Measurements from ENCODE around the gene ABCG5.

ABCG5 gene

DNA sequence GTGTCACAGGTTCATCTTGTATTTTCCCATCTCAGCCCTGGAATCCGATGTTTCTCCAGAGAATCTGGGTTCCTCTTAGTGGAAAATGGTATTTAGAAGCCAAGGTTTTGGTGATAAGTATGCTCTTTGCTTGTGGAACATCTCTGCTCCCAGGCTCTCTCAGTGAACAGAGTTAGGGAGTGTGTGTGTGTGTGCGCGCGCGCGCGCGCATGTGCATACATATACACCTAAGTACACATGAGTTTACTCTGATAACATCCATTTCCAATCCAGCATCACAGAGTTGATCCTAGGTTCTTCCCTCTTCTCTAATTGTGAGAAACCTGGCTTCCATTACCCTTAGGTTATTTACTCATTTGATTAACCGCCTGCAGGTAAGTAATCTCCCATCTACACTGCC, 41.8 kb upstream of the ABCG5 start:
- TF ChIP-seq FOXK2 (IDR thresholded peaks at IDR 0.05): no peak
- no peak for TF ChIP-seq BHLHE40 (IDR thresholded peaks at IDR 0.05; ENCODE audit: borderline replicate concordance)
- TF ChIP-seq ELF4 (IDR thresholded peaks at IDR 0.05): no peak
- no peak for TF ChIP-seq SP1 (IDR thresholded peaks at IDR 0.05)
- TF ChIP-seq FOXM1 (IDR thresholded peaks at IDR 0.05; ENCODE audit: borderline replicate concordance): no peak
- TF ChIP-seq, protein P1, sequence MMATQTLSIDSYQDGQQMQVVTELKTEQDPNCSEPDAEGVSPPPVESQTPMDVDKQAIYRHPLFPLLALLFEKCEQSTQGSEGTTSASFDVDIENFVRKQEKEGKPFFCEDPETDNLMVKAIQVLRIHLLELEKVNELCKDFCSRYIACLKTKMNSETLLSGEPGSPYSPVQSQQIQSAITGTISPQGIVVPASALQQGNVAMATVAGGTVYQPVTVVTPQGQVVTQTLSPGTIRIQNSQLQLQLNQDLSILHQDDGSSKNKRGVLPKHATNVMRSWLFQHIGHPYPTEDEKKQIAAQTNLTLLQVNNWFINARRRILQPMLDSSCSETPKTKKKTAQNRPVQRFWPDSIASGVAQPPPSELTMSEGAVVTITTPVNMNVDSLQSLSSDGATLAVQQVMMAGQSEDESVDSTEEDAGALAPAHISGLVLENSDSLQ (IDR thresholded peaks at IDR 0.05): no peak
- TF ChIP-seq FOXA1 (IDR thresholded peaks at IDR 0.05): no peak
- TF ChIP-seq HDGF (IDR thresholded peaks at IDR 0.05; ENCODE audit: borderline replicate concordance): no peak
- TF ChIP-seq CTBP1 (IDR thresholded peaks at IDR 0.05; ENCODE audit: borderline replicate concordance): no peak
- no peak for TF ChIP-seq LEF1 (IDR thresholded peaks at IDR 0.05; ENCODE audit: borderline replicate concordance)
- CTCF ChIA-PET: no interaction called here
- POLR2A ChIA-PET: no interaction called here
- DNase-seq (ENCODE audit: extremely low spot score): no peak

DNA sequence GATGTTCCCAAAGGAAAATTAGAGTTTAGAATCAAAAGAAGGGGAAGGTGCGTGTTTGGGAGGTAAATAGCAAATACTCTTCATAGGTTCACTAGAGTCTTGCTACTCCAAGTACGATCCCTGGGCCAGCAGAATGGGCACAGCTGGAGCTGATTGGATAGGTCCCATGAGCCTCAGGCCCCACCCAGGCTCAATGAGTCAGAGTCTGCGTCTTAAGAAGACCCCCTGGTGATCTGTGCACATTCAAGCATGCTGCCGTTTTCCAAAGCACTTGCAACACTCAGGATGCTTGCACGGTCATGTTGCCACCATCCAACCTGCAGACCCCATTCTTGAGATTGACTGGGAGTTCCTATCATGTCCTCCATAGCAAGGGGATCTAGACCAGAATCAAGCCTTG, 40.6 kb upstream of the ABCG5 start:
- ChIA-PET POLR2A (no interaction called here), CTCF (no interaction called here)
- DNase-seq (ENCODE audit: extremely low spot score): no peak
- TF ChIP-seq LEF1 (IDR thresholded peaks at IDR 0.05; ENCODE audit: borderline replicate concordance) (no peak), FOXM1 (IDR thresholded peaks at IDR 0.05; ENCODE audit: borderline replicate concordance) (no peak), FOXA1 (IDR thresholded peaks at IDR 0.05) (no peak), FOXK2 (IDR thresholded peaks at IDR 0.05) (no peak)

DNA sequence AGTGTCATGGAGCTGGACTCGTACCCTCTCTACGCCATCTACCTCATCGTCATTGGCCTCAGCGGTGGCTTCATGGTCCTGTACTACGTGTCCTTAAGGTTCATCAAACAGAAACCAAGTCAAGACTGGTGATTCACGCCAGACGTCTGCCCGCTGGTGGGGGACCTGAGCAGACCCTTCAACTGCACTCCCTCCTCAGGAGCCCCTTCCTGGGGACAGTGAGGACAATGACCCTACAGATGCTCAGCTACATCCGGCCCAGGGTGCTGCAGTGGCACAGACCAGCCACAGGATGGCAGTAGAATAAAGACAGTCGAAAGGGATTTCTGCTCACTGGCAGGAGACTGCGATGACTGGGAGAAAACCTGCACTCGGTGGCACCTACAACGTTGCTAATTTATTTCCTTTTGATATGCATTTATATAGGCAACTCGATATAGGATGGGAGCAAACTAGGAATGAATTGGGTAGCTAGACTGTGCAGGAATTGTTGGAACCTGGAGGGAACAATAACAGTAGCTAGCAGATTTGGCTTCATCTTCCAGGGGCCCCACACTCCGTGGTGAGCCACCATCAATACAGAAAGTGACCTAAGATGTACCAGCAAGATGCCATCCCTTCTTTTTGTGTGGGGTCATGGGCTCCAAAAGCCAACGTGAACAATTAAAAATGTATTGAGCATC, 39.3 kb upstream of the ABCG5 start:
- POLR2A ChIA-PET: no interaction called here
- peak; percentile 84 for DNase-seq (ENCODE audit: extremely low spot score)
- CTCF ChIA-PET: interaction anchor here (0.6 to 1.2 kb wide), 8 partner anchors 13 to 963 kb away, joined by 3 to 4 read pairs (median 3); no protein-coding TSS in a partner anchor
- no peak for TF ChIP-seq BHLHE40 (IDR thresholded peaks at IDR 0.05; ENCODE audit: borderline replicate concordance)

DNA sequence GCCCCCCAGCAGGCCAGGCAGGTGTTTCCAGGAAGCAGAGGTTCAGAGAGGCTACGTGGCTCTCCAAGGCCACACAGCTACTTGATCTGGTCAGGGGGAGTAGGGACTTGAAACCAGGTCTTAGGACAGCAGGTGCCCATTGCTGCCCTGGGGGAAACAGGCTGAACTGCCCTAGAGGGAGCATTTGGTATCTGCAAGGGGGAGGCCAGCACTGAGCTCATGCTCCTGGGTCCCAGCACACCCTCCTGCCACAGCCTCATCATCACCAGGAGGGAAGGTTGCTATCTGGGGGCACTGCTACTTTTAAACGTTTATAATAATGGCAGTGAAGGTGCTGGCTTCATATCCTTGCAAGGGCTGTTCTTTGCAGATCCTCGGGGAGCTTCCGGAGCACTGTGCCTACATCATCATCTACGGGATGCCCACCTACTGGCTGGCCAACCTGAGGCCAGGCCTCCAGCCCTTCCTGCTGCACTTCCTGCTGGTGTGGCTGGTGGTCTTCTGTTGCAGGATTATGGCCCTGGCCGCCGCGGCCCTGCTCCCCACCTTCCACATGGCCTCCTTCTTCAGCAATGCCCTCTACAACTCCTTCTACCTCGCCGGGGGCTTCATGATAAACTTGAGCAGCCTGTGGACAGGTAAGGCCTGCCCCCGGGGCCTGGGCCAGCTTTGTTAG, 36.3 kb upstream of the ABCG5 start:
- TF ChIP-seq TARDBP (IDR thresholded peaks at IDR 0.05) (no peak), L3MBTL2 (conservative IDR thresholded peaks at IDR 0.05) (no peak), FOXK2 (IDR thresholded peaks at IDR 0.05) (no peak), ZNF384 (IDR thresholded peaks at IDR 0.05) (no peak), ELF4 (IDR thresholded peaks at IDR 0.05) (no peak), SP1 (IDR thresholded peaks at IDR 0.05) (no peak), LEF1 (IDR thresholded peaks at IDR 0.05; ENCODE audit: borderline replicate concordance) (no peak), HDGF (IDR thresholded peaks at IDR 0.05; ENCODE audit: borderline replicate concordance) (no peak), FOXA1 (IDR thresholded peaks at IDR 0.05) (no peak), FOXM1 (IDR thresholded peaks at IDR 0.05; ENCODE audit: borderline replicate concordance) (no peak), BHLHE40 (IDR thresholded peaks at IDR 0.05; ENCODE audit: borderline replicate concordance) (no peak), NFRKB (IDR thresholded peaks at IDR 0.05) (no peak), CTBP1 (IDR thresholded peaks at IDR 0.05; ENCODE audit: borderline replicate concordance) (no peak), ARNT (IDR thresholded peaks at IDR 0.05) (no peak), SUZ12 (IDR thresholded peaks at IDR 0.05) (no peak)
- TF ChIP-seq, protein P1 (IDR thresholded peaks at IDR 0.05): no peak
- ChIA-PET POLR2A (no interaction called here), CTCF (no interaction called here)
- DNase-seq (ENCODE audit: extremely low spot score): no peak

DNA sequence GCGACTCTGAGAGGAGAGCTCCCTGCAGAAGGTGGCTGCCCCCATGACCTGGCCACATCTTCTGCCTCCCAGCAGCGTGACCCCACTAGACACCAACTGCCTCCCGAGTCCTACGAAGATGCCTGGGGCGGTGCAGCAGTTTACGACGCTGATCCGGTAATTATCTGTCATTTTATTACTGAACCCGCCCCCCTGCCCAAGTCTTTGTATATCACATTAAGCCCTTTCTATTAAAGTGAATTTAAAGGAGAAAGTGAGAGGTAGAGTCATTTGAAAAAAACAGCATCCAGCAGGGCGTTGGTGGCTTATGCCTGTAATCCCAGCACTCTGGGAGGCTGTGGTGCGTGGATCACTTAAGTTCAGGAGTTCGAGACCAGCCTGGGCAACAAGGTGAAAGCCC, 33.5 kb upstream of the ABCG5 start:
- CTCF ChIA-PET: no interaction called here
- POLR2A ChIA-PET: no interaction called here
- DNase-seq (ENCODE audit: extremely low spot score): no peak
- no peak for TF ChIP-seq NFRKB (IDR thresholded peaks at IDR 0.05)
- no peak for TF ChIP-seq BHLHE40 (IDR thresholded peaks at IDR 0.05; ENCODE audit: borderline replicate concordance)
- TF ChIP-seq LEF1 (IDR thresholded peaks at IDR 0.05; ENCODE audit: borderline replicate concordance): no peak
- no peak for TF ChIP-seq ELF4 (IDR thresholded peaks at IDR 0.05)
- TF ChIP-seq FOXA1 (IDR thresholded peaks at IDR 0.05): no peak
- TF ChIP-seq CTBP1 (IDR thresholded peaks at IDR 0.05; ENCODE audit: borderline replicate concordance): no peak
- no peak for TF ChIP-seq HDGF (IDR thresholded peaks at IDR 0.05; ENCODE audit: borderline replicate concordance)
- no peak for TF ChIP-seq FOXM1 (IDR thresholded peaks at IDR 0.05; ENCODE audit: borderline replicate concordance)
- TF ChIP-seq FOXK2 (IDR thresholded peaks at IDR 0.05): no peak

DNA sequence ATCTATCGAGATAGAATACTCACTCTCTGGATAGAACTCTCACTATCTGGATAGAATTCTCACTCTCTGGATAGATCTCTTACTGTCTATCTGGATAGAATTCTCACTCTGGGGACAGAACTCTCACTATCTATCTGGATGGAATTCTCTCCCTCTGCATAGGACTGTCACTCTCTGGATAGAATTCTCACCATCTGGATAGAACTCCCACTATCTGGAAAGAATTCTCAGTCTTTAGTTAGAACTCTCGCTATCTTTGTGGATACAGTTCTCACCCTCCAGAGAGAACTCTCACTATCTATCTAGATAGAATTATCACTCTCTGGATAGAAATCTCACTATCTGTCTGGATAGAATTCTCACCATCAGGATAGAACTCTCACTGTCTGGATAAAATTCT, 16.7 kb upstream of the ABCG5 start:
- POLR2A ChIA-PET: no interaction called here
- DNase-seq (ENCODE audit: extremely low spot score): no peak
- TF ChIP-seq TARDBP (IDR thresholded peaks at IDR 0.05) (no peak), SUZ12 (IDR thresholded peaks at IDR 0.05) (no peak), FOXA1 (IDR thresholded peaks at IDR 0.05) (no peak), NFRKB (IDR thresholded peaks at IDR 0.05) (no peak), ZNF384 (IDR thresholded peaks at IDR 0.05) (no peak), CTBP1 (IDR thresholded peaks at IDR 0.05; ENCODE audit: borderline replicate concordance) (no peak), L3MBTL2 (conservative IDR thresholded peaks at IDR 0.05) (no peak), LEF1 (IDR thresholded peaks at IDR 0.05; ENCODE audit: borderline replicate concordance) (no peak), FOXM1 (IDR thresholded peaks at IDR 0.05; ENCODE audit: borderline replicate concordance) (no peak), BHLHE40 (IDR thresholded peaks at IDR 0.05; ENCODE audit: borderline replicate concordance) (no peak), ARNT (IDR thresholded peaks at IDR 0.05) (no peak), FOXK2 (IDR thresholded peaks at IDR 0.05) (no peak), SP1 (IDR thresholded peaks at IDR 0.05) (no peak), HDGF (IDR thresholded peaks at IDR 0.05; ENCODE audit: borderline replicate concordance) (no peak), ELF4 (IDR thresholded peaks at IDR 0.05) (no peak)
- TF ChIP-seq, protein P1 (IDR thresholded peaks at IDR 0.05): no peak
- CTCF ChIA-PET: no interaction called here
